K562 (cell line): ENCODE measurements around the gene PEAR1. TPM values are rescaled to one million over a fixed set of nuclear protein-coding genes. Genes with fewer than 3 reads are reported as not detected.
A peak's percentile ranks its signal among the peaks of the same experiment; 100 is the strongest.

Source experiments
- ATF1 ChIP-seq, 2 experiments: fragments of 450-650 bp in 1 of 2; IDR thresholded peaks; 2 replicates each; pipeline ENCODE4 v1.6.1; 2016; ENCODE audit warnings: missing compliant biosample characterization in 1 of 2, missing genetic modification characterization in 1 of 2
- CHD1 ChIP-seq: fragments of 200-600 bp; sonication (generic); IDR thresholded peaks from one replicate; pipeline ENCODE4 v1.6.1; 2012; ENCODE audit warnings: mild to moderate bottlenecking, moderate library complexity, low read length, inconsistent platforms
- CREM ChIP-seq: IDR thresholded peaks from 2 replicates; pipeline ENCODE4 v1.6.1; 2014; ENCODE audit warnings: antibody characterized with exemption, low read depth
- FOXP1 ChIP-seq: sonication (generic); formaldehyde crosslinking; IDR thresholded peaks from 2 replicates; pipeline ENCODE4 v1.8.0; 2022; ENCODE audit warnings: mild to moderate bottlenecking, missing genetic modification reagents
- JUND ChIP-seq, 2 experiments: IDR thresholded peaks; 2 replicates in 1 of 2; 3 replicates in 1 of 2; pipeline ENCODE4 v1.6.1; 2011; ENCODE audit warnings: borderline replicate concordance in 2 of 2, low read depth in 2 of 2, low read length in 2 of 2, improper control_type of control experiment in 1 of 2, missing biosample characterization in 1 of 2, missing genetic modification characterization in 1 of 2, missing genetic modification reagents in 1 of 2
- L3MBTL2 ChIP-seq: fragments of 450-650 bp; IDR thresholded peaks from 2 replicates; pipeline ENCODE4 v1.6.1; 2016; ENCODE audit warnings: mild to moderate bottlenecking, moderate library complexity
- MXD1 ChIP-seq: fragments of 250-450 bp; sonication (Bioruptor Pico); IDR thresholded peaks from 2 replicates; pipeline ENCODE4 v1.8.0; 2021; ENCODE audit warnings: borderline replicate concordance, mild to moderate bottlenecking, moderate library complexity; ENCODE audit not compliant: poor library complexity, severe bottlenecking
- PHB ChIP-seq: fragments of 250-450 bp; sonication (Bioruptor Pico); IDR thresholded peaks from 2 replicates; pipeline ENCODE4 v1.5.0; 2021
- RREB1 ChIP-seq: fragments of 250-450 bp; sonication (Bioruptor Pico); IDR thresholded peaks from 2 replicates; pipeline ENCODE4 v1.4.0; 2020
- SRSF7 ChIP-seq: fragments of 200-400 bp; formaldehyde crosslinking; optimal IDR thresholded peaks from 2 replicates; pipeline ENCODE3; 2017; ENCODE audit warnings: mild to moderate bottlenecking, low read depth, low read length
- STAT5A ChIP-seq: IDR thresholded peaks from 2 replicates; pipeline ENCODE4 v1.6.1; 2012; ENCODE audit warnings: low read length, inconsistent platforms, borderline replicate concordance
- TFAP4 ChIP-seq: sonication (generic); formaldehyde crosslinking; IDR thresholded peaks from 2 replicates; pipeline ENCODE4 v1.8.0; 2022; ENCODE audit warnings: missing genetic modification reagents, mild to moderate bottlenecking, moderate library complexity, borderline replicate concordance
- ZBTB9 ChIP-seq: fragments of 450-650 bp; formaldehyde crosslinking; IDR thresholded peaks from 2 replicates; pipeline ENCODE4 v1.4.0; 2020; ENCODE audit warnings: mild to moderate bottlenecking, moderate library complexity
- ZNF639 ChIP-seq, 2 experiments: fragments of 200-800 bp in 1 of 2; sonication (Bioruptor generic) in 1 of 2; sonication (generic) in 1 of 2; formaldehyde crosslinking in 1 of 2; IDR thresholded peaks in 1 of 2; conservative IDR thresholded peaks in 1 of 2; 2 replicates each; pipeline versions ENCODE4 v1.5.0 to v1.6.1; 2016 to 2020; ENCODE audit warnings: missing compliant biosample characterization in 1 of 2, missing genetic modification characterization in 1 of 2, missing genetic modification reagents in 1 of 2
- polyA plus RNA-seq, 8 experiments: library from polyadenylated mRNA; depleted of rRNA in 4 of 8; stranded (reverse) in 5 of 8; unstranded in 3 of 8; fragments of >200 nt; fragmentation: Nextera tagmentation in 2 of 8; fragmentation: Illumina TruSeq in 1 of 8; extraction: Ambion mirVana in 2 of 8; extraction: Trizol in 1 of 8; gene quantifications; 2 replicates each; pipeline versions ENCODE4 v1.2.1 to v1.2.3, GENCODE V29; 2011 to 2014; ENCODE audit warnings: inconsistent platforms in 1 of 8, missing spikeins in 1 of 8
- total RNA-seq, 7 experiments: library from RNA; depleted of rRNA in 6 of 7; stranded (reverse); fragments of >200 nt in 6 of 7; fragmentation: Illumina TruSeq in 2 of 7; extraction: Trizol in 2 of 7; gene quantifications; 2 replicates each; pipeline versions ENCODE4 v1.2.1 to v1.2.3, GENCODE V29; 2011 to 2021; ENCODE audit warnings: low replicate concordance in 1 of 7

The PEAR1 gene
- total and polyA plus RNA-seq, 9 of the 15 experiments (the other 6 are each of a cell fraction or from before 2014, with no cell fraction given), result 0.87 to 13.9 (median 6.1) TPM

GRCh38 chr1:156860628-156861423, 32.7 kb upstream of the PEAR1 start, which contains the start of gene NTRK1 (continued):
- TF ChIP-seq JUND (IDR thresholded peaks at IDR 0.05; ENCODE audit: borderline replicate concordance, low read depth, low read length) (no peak), JUND (tag; IDR thresholded peaks at IDR 0.05; ENCODE audit: borderline replicate concordance, low read depth, low read length) (no peak), CREM (no peak), ZNF639 (CRISPR knock-in tag; conservative IDR thresholded peaks at IDR 0.05 in 1 of 2, IDR thresholded peaks at IDR 0.05 in 1 of 2) (no peak), FOXP1 (CRISPR knock-in tag) (peak; percentile 60; the same call in 1 of the 2 replicates), SRSF7 (no peak), CHD1 (peak; percentile 9), STAT5A (no peak), MXD1 (peak; percentile 55), PHB (CRISPR knock-in tag) (no peak), ATF1 (CRISPR knock-in tag; IDR thresholded peaks at IDR 0.05) (no peak), ATF1 (tag; IDR thresholded peaks at IDR 0.05) (0 out of 2 replicates have a peak, but pooled peaks have one; percentile 2), L3MBTL2 (peak; percentile 86), TFAP4 (CRISPR knock-in tag) (peak; percentile 84), RREB1 (no peak), ZBTB9 (CRISPR knock-in tag) (no peak)
